ENCODE data around the gene ADRA2B. TPM values are rescaled to one million over a fixed set of nuclear protein-coding genes. Genes with fewer than 3 reads are reported as not detected.

Gene ADRA2B
- total and polyA plus RNA-seq, 2 donors (not counting 3 experiments of a cell fraction or from before 2014, with no cell fraction given): not detected

DNA sequence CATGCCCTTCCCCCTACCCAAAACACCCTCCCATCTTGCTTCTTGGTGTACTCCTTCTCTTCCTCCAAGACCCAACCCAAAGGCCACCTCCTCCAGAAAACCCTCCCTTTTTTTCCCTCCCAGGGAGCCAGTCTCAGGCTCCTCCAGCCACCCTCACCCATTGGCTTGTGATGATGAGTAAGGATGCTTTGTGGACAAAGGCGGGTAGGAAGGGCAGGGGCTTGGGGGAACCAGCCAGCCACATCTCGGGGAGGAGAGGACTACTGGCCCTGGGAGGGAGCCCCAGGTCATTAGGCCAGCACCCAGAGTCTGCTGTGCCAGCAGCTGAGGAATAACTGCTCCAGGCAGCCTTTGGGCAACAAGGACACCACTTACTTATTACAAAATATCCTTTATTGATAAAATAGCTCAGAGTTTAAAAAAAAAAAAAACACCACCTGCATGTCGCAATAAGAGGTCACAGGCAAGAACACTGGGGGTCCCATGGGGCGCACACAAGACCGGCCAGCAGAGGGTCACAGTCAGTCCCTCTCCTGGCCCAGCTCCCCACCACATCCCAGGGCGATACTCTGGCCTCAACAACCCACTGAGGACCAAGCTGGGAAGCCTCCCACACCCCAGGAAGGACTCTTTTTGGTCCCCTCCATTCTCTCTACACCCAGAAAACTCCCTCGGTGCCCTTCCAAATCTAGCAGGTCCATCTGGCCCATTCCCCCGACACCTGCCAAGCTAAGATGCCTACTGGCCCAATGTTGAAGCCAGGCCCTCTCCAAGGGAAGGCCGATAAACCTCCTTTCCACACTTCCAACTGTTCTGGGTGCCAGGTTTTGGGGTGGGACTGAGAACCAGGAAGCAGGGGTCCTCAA is 3.6 kb downstream of the ADRA2B start:
- Histone ChIP-seq H3K9ac (replicated peaks; ENCODE audit: extremely low read depth, insufficient read depth, low read length) (no peak overlapping the region), H3K4me1 (ENCODE audit: control insufficient read depth, extremely low read depth, insufficient read depth, low read length) (no peaks in the 10 kb centered on the region), H4K20me1 (replicated peaks; ENCODE audit: control insufficient read depth, extremely low read depth, insufficient read depth, low read length) (no peaks in the 10 kb centered on the region), H3K9me3 (replicated peaks; ENCODE audit: control insufficient read depth, insufficient read depth, low read length) (no peaks in the 10 kb centered on the region), H3K27me3 (ENCODE audit: control insufficient read depth in 2 of 2, insufficient read depth in 2 of 2, low read length in 2 of 2) (peaks cover 7 to 9% of the 10 kb centered on the region in 2 experiments), H2AFZ (ENCODE audit: low read depth, low read length) (no peak overlapping the region), H3K36me3 (ENCODE audit: control insufficient read depth in 2 of 2, extremely low read depth in 1 of 2, insufficient read depth in 2 of 2, low read length in 2 of 2) (no peaks in the 10 kb centered on the region), H3K4me3 (replicated peaks in 1 of 3; ENCODE audit: insufficient read depth in 1 of 3, low read depth in 1 of 3, low read length in 3 of 3) (no peak overlapping the region), H3K4me2 (ENCODE audit: insufficient read depth, low read length) (no peak overlapping the region), H3K9me1 (replicated peaks; ENCODE audit: control insufficient read depth, extremely low read depth, insufficient read depth, low read length) (no peaks in the 10 kb centered on the region), H3K27ac (ENCODE audit: insufficient read depth, low read depth, low read length) (no peak overlapping the region), H3K79me2 (ENCODE audit: control insufficient read depth, insufficient read depth, low read length) (no peaks in the 10 kb centered on the region)
- FAIRE-seq: no peak
- dilution Hi-C loops (cut with MboI; ENCODE audit: extremely low pct_ligation_motif_present, low sequenced_read_pairs): no loop called here
- POLR2A ChIA-PET: no interaction called here
- CTCF ChIA-PET: interaction anchor here (0.8 to 1.1 kb wide), 2 partner anchors 18 to 62 kb away, joined by 3 read pairs; no protein-coding TSS in a partner anchor
- intact Hi-C loops (cut with micrococcal nuclease): no loop called here
- BruUV-seq (replicated peaks): no TSS peak
- no peak for TF ChIP-seq POLR2A (IDR thresholded peaks at IDR 0.05; ENCODE audit: low read depth, low read length)
- TF ChIP-seq, protein P1, sequence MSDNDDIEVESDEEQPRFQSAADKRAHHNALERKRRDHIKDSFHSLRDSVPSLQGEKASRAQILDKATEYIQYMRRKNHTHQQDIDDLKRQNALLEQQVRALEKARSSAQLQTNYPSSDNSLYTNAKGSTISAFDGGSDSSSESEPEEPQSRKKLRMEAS (IDR thresholded peaks at IDR 0.05; ENCODE audit: insufficient read depth, insufficient read length): no peak
- TF ChIP-seq EZH2 (IDR thresholded peaks at IDR 0.05; ENCODE audit: borderline replicate concordance, low read depth, low read length, severe bottlenecking): no peak
- TF ChIP-seq MYC (IDR thresholded peaks at IDR 0.05; ENCODE audit: low read depth, low read length): no peak
- no peak for TF ChIP-seq FOS (IDR thresholded peaks at IDR 0.05; ENCODE audit: borderline replicate concordance, insufficient read depth, low read length)
- DNase-seq (ENCODE audit: low read depth, low spot score): no peak

GRCh38 chr2:96111823-96112500 is 4.4 kb downstream of the ADRA2B start:
- H3K9me1 ChIP-seq (replicated peaks; ENCODE audit: control insufficient read depth, extremely low read depth, insufficient read depth, low read length): no peaks in the 10 kb centered on the region
- H3K4me1 ChIP-seq (ENCODE audit: control insufficient read depth, extremely low read depth, insufficient read depth, low read length): no peaks in the 10 kb centered on the region
- H3K27ac ChIP-seq (ENCODE audit: insufficient read depth, low read depth, low read length): no peak overlapping the region
- dilution Hi-C loops (cut with MboI; ENCODE audit: extremely low pct_ligation_motif_present, low sequenced_read_pairs): no loop called here
- H2AFZ ChIP-seq (ENCODE audit: low read depth, low read length): no peak overlapping the region
- no peak for FAIRE-seq
- no peak overlapping the region for H3K9ac ChIP-seq (replicated peaks; ENCODE audit: extremely low read depth, insufficient read depth, low read length)
- H3K27me3 ChIP-seq (ENCODE audit: control insufficient read depth in 2 of 2, insufficient read depth in 2 of 2, low read length in 2 of 2): peaks cover 5 to 9% of the 10 kb centered on the region in 2 experiments
- H4K20me1 ChIP-seq (replicated peaks; ENCODE audit: control insufficient read depth, extremely low read depth, insufficient read depth, low read length): no peaks in the 10 kb centered on the region
- no peak overlapping the region for H3K4me2 ChIP-seq (ENCODE audit: insufficient read depth, low read length)
- no peaks in the 10 kb centered on the region for H3K36me3 ChIP-seq (ENCODE audit: control insufficient read depth in 2 of 2, extremely low read depth in 1 of 2, insufficient read depth in 2 of 2, low read length in 2 of 2)
- CTCF ChIA-PET: interaction anchor here (1.1 kb wide), 1 partner anchor 62 kb away, joined by 3 read pairs; no protein-coding TSS in a partner anchor
- intact Hi-C loops (cut with micrococcal nuclease): no loop called here
- H3K4me3 ChIP-seq (replicated peaks in 1 of 3; ENCODE audit: insufficient read depth in 1 of 3, low read depth in 1 of 3, low read length in 3 of 3): no peak overlapping the region
- no peaks in the 10 kb centered on the region for H3K79me2 ChIP-seq (ENCODE audit: control insufficient read depth, insufficient read depth, low read length)
- DNase-seq (ENCODE audit: low read depth, low spot score): no peak
- POLR2A ChIA-PET: no interaction called here
- H3K9me3 ChIP-seq (replicated peaks; ENCODE audit: control insufficient read depth, insufficient read depth, low read length): no peaks in the 10 kb centered on the region
- TF ChIP-seq, protein P1 (IDR thresholded peaks at IDR 0.05; ENCODE audit: insufficient read depth, insufficient read length): no peak
- TF ChIP-seq EZH2 (IDR thresholded peaks at IDR 0.05; ENCODE audit: borderline replicate concordance, low read depth, low read length, severe bottlenecking) (no peak), POLR2A (IDR thresholded peaks at IDR 0.05; ENCODE audit: low read depth, low read length) (no peak), GATA2 (IDR thresholded peaks at IDR 0.05; ENCODE audit: insufficient read depth, insufficient read length, low read depth, low read length) (no peak), FOS (IDR thresholded peaks at IDR 0.05; ENCODE audit: borderline replicate concordance, insufficient read depth, low read length) (no peak), JUN (IDR thresholded peaks at IDR 0.05; ENCODE audit: borderline replicate concordance, insufficient read depth, insufficient read length, low read depth) (no peak), POLR2AphosphoS5 (IDR thresholded peaks at IDR 0.05; ENCODE audit: insufficient read depth, low read depth, low read length) (no peak), MYC (IDR thresholded peaks at IDR 0.05; ENCODE audit: low read depth, low read length) (no peak)
- TF ChIP-seq, protein P2, sequence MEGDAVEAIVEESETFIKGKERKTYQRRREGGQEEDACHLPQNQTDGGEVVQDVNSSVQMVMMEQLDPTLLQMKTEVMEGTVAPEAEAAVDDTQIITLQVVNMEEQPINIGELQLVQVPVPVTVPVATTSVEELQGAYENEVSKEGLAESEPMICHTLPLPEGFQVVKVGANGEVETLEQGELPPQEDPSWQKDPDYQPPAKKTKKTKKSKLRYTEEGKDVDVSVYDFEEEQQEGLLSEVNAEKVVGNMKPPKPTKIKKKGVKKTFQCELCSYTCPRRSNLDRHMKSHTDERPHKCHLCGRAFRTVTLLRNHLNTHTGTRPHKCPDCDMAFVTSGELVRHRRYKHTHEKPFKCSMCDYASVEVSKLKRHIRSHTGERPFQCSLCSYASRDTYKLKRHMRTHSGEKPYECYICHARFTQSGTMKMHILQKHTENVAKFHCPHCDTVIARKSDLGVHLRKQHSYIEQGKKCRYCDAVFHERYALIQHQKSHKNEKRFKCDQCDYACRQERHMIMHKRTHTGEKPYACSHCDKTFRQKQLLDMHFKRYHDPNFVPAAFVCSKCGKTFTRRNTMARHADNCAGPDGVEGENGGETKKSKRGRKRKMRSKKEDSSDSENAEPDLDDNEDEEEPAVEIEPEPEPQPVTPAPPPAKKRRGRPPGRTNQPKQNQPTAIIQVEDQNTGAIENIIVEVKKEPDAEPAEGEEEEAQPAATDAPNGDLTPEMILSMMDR (IDR thresholded peaks at IDR 0.05; ENCODE audit: extremely low read depth in 1 of 2, insufficient read depth in 1 of 2, low read depth in 1 of 2, low read length in 2 of 2): no peak
- BruUV-seq (replicated peaks): no TSS peak

All from endothelial cell of umbilical vein (primary cell).